Astrocyte of the spinal cord (primary cell): ENCODE results near the gene TCF12.

Source experiments
- DNase-seq: peaks from one replicate; pipeline ENCODE4 v3.0.0; 2011; ENCODE audit warnings: low read depth, low spot score
- H3K4me3 ChIP-seq: 2 replicates; pipeline ENCODE4 v1.5.1; 2011; ENCODE audit warnings: low read depth, mild to moderate bottlenecking, low read length, moderate library complexity
- in situ Hi-C: cut with HindIII; loops from 2 replicates; pipeline ENCODE4 v1.10.0; 2017; ENCODE audit warnings: low sequenced_read_pairs
- TF ChIP-seq, protein P1 (sequence below): IDR thresholded peaks from 2 replicates; pipeline ENCODE4 v1.5.1; 2012; ENCODE audit warnings: low read depth, mild to moderate bottlenecking, low read length, inconsistent platforms

The TCF12 gene

DNA sequence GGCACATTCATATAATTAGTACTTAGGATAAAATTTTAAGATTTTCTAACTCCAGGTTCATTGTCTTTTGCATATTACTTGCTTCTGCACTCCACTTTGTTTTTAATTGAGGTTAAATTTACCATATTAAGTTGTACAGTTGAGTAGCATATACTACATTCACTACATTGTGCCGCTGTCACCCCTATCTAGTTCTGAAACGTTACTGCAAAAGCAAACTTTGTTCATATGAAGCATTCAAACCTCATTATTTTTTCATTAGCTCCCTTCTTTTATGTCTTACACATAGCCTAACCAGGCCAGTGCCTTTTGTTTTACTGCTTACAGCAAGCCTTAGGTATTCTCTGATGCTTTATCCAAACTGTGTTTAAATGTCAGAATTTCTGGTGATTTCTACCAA, 274.7 kb downstream of the TCF12 start:
- in situ Hi-C loops = no loop called here
- DNase-seq = no peak
- H3K4me3 ChIP-seq = no peak overlapping the region

DNA sequence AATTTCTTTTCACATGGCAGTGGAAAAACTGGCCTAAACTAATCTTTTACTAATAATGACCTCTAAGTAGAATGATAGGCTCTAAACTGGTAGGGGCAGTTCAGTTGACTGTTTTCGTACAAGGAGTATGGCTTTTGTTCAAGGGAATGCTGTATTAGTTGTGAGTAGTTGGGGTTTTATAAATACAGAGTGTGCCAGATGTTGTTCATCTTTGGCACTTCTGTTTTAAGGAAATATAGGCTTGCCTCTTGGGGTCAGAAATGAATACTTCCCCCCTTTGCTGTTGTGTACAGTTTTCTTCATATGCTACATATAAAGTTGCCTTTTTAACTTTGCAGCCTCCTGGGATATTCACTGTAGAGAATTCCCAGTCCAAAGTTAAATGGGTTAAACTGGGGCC, 276.9 kb downstream of the TCF12 start:
- H3K4me3 ChIP-seq = no peak overlapping the region
- DNase-seq = no peak
- TF ChIP-seq, protein P1, sequence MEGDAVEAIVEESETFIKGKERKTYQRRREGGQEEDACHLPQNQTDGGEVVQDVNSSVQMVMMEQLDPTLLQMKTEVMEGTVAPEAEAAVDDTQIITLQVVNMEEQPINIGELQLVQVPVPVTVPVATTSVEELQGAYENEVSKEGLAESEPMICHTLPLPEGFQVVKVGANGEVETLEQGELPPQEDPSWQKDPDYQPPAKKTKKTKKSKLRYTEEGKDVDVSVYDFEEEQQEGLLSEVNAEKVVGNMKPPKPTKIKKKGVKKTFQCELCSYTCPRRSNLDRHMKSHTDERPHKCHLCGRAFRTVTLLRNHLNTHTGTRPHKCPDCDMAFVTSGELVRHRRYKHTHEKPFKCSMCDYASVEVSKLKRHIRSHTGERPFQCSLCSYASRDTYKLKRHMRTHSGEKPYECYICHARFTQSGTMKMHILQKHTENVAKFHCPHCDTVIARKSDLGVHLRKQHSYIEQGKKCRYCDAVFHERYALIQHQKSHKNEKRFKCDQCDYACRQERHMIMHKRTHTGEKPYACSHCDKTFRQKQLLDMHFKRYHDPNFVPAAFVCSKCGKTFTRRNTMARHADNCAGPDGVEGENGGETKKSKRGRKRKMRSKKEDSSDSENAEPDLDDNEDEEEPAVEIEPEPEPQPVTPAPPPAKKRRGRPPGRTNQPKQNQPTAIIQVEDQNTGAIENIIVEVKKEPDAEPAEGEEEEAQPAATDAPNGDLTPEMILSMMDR = no peak
- in situ Hi-C loops = no loop called here

More for the DNA sequence above, 274.7 kb downstream of the TCF12 start:
- TF ChIP-seq, protein P1 = no peak

DNA sequence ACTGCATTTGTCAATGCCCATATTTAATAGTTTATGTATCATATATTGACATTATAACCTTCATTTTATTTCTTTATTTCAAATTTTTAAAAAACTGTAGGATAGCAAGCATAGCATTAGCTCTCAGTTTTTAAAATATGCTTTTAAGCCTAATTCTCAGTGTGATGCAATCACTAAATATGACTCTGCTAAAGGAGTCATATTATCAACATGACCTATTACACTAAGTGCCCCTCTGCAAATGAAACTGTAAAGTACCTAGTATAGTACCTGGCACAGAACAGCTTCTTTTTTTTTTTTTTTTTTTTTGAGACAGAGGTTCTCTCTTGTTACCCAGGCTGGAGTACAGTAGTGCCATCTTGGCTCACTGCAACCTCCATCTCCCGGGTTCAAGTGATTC, 278.4 kb downstream of the TCF12 start:
- TF ChIP-seq, protein P1 = no peak

DNA sequence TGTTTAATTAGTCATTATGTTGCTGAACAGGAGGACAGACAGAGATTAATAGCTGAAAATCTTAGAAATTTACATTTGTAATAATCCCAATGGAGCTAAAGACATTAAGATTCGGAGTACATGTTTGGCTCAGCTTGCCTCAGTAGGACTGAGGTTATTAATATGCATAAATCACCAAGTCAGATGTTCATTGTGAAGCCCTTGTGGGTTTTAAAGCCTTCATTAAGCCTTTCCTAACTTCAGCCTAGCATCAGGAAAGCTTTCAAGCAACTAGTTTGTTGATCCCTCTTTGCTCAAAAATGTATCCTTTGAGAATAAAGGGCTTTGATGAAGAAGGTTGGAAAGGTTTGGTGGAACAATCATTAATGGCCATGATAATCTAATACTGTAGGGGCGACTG, 279.7 kb downstream of the TCF12 start:
- no peak overlapping the region for H3K4me3 ChIP-seq
- DNase-seq = no peak
- TF ChIP-seq, protein P1 = no peak
- in situ Hi-C loops = no loop called here

More for the DNA sequence above, 278.4 kb downstream of the TCF12 start:
- DNase-seq = no peak
- in situ Hi-C loops = no loop called here
- H3K4me3 ChIP-seq = no peak overlapping the region

DNA sequence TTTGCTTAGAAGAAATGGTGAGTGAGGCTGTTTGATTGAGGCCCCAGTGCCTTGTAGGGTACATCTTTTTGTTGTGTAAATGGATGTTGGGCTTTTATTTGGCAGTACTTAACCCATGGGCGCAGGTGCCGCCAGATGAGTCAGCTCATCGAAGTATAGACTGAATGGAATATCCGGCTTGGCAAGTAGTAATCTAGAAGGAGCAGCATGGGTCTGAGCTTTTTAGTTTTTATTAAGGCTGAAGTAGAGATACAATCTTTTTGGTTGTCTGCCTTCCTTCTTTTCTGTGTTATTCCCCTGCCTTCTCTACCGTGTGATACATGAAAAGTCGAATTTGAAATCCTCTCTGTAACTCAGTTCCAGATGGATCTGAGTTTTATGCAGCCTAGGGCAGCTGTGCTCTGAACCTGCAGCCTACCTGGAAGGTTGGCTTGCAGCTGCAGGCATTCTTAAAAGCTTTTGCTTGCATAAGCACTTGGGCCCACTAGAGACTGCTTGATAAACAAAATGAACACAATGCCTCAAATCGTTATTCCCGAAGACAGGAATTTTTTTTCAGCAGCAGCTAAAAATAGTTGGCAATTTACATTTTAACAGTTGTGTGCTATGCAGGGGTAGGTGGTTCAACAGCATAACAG, 280.3 kb downstream of the TCF12 start:
- TF ChIP-seq, protein P1 = no peak
- no peak overlapping the region for H3K4me3 ChIP-seq
- DNase-seq = peak; percentile 33
- in situ Hi-C loops = no loop called here

DNA sequence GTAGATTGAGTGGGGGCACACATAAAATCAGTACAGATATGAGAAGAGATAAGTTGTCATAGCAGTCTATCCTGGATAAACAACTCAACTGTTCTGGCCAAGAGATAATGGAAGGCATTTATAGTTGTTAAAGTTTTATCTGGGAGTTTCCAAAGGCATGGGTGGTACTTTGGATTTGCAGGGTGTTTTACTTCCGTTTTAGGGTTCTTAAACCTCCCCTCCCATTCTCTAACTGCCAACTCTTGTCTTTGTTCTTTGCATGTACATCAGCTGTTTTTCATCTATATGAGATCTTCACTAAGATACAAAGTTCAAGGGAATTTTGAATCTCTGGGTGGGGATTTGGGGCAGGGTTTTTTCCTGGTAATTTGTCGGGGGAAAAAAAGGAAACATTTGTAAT, 283.1 kb downstream of the TCF12 start:
- TF ChIP-seq, protein P1 = no peak
- H3K4me3 ChIP-seq = no peak overlapping the region
- in situ Hi-C loops = no loop called here
- no peak for DNase-seq
